Neural progenitor cell (in vitro differentiated cells): ENCODE results near the gene SLC9C1.
A peak's percentile ranks its signal among the peaks of the same experiment; 100 is the strongest.

Source experiments
- EZH2phosphoT487 ChIP-seq: fragments of 200-600 bp; sonication (generic); IDR thresholded peaks from 2 replicates; pipeline ENCODE4 v1.6.1; 2017; ENCODE audit warnings: antibody characterized with exemption
- TF ChIP-seq, protein P1 (sequence below): fragments of 200-600 bp; sonication (generic); IDR thresholded peaks from 2 replicates; pipeline ENCODE4 v1.5.1; 2017; ENCODE audit warnings: antibody characterized with exemption, mild to moderate bottlenecking

GRCh38 chr3:112327371-112327951, 33.4 kb upstream of the SLC9C1 start:
- TF ChIP-seq, protein P1, sequence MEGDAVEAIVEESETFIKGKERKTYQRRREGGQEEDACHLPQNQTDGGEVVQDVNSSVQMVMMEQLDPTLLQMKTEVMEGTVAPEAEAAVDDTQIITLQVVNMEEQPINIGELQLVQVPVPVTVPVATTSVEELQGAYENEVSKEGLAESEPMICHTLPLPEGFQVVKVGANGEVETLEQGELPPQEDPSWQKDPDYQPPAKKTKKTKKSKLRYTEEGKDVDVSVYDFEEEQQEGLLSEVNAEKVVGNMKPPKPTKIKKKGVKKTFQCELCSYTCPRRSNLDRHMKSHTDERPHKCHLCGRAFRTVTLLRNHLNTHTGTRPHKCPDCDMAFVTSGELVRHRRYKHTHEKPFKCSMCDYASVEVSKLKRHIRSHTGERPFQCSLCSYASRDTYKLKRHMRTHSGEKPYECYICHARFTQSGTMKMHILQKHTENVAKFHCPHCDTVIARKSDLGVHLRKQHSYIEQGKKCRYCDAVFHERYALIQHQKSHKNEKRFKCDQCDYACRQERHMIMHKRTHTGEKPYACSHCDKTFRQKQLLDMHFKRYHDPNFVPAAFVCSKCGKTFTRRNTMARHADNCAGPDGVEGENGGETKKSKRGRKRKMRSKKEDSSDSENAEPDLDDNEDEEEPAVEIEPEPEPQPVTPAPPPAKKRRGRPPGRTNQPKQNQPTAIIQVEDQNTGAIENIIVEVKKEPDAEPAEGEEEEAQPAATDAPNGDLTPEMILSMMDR = peak; percentile 62
- TF ChIP-seq EZH2phosphoT487 = no peak
